ENCODE measurements around the gene RHBDL1.

Gene RHBDL1

GRCh38 chr16:724188-725040, 48.9 kb downstream of the RHBDL1 start:
- no peak for TF ChIP-seq EZH2 (IDR thresholded peaks at IDR 0.05; ENCODE audit: borderline replicate concordance, low read depth, low read length, severe bottlenecking)
- TF ChIP-seq CTCF (IDR thresholded peaks at IDR 0.05; ENCODE audit: borderline replicate concordance, extremely low read depth, low read length, poor library complexity, severe bottlenecking): no peak
- H4K20me1 ChIP-seq (ENCODE audit: insufficient read depth, low read length): peaks cover 35% of the 10 kb centered on the region
- no peaks in the 10 kb centered on the region for H3K36me3 ChIP-seq (ENCODE audit: insufficient read depth, low read length)
- H3K4me2 ChIP-seq (ENCODE audit: insufficient read depth, low read length): no peak overlapping the region
- no peak overlapping the region for H3K9ac ChIP-seq (ENCODE audit: low read depth, low read length)
- DNase-seq (no peak), ATAC-seq (ENCODE audit: insufficient read depth, low read depth) (no peak)
- peaks cover 43% of the 10 kb centered on the region for H3K4me1 ChIP-seq (ENCODE audit: insufficient read depth, low read length)
- H3K9me3 ChIP-seq (ENCODE audit: insufficient read depth, low read length, severe bottlenecking): no peaks in the 10 kb centered on the region
- H2AFZ ChIP-seq (ENCODE audit: low read depth, low read length): no peak overlapping the region
- H3K27me3 ChIP-seq (ENCODE audit: insufficient read depth, low read length, poor library complexity): peaks cover 6% of the 10 kb centered on the region
- H3K27ac ChIP-seq (ENCODE audit: low read length): no peak overlapping the region
- H3K4me3 ChIP-seq (ENCODE audit: low read depth in 1 of 2, low read length in 2 of 2): no peak overlapping the region
- no peaks in the 10 kb centered on the region for H3K79me2 ChIP-seq (ENCODE audit: insufficient read depth, low read length)

- H3K36me3 ChIP-seq (ENCODE audit: insufficient read depth, low read length): no peaks in the 10 kb centered on the region
- H3K4me1 ChIP-seq (ENCODE audit: insufficient read depth, low read length): peaks cover 37% of the 10 kb centered on the region
- TF ChIP-seq EZH2 (IDR thresholded peaks at IDR 0.05; ENCODE audit: borderline replicate concordance, low read depth, low read length, severe bottlenecking) (no peak), CTCF (IDR thresholded peaks at IDR 0.05; ENCODE audit: borderline replicate concordance, extremely low read depth, low read length, poor library complexity, severe bottlenecking) (no peak)
- no peak for DNase-seq
- H2AFZ ChIP-seq (ENCODE audit: low read depth, low read length): no peak overlapping the region
- peaks cover 6% of the 10 kb centered on the region for H3K27me3 ChIP-seq (ENCODE audit: insufficient read depth, low read length, poor library complexity)
- no peak overlapping the region for H3K4me2 ChIP-seq (ENCODE audit: insufficient read depth, low read length)
- H3K9ac ChIP-seq (ENCODE audit: low read depth, low read length): no peak overlapping the region
- H3K27ac ChIP-seq (ENCODE audit: low read length): no peak overlapping the region
- H3K9me3 ChIP-seq (ENCODE audit: insufficient read depth, low read length, severe bottlenecking): no peaks in the 10 kb centered on the region
- H3K4me3 ChIP-seq (ENCODE audit: low read depth in 1 of 2, low read length in 2 of 2): no peak overlapping the region
- ATAC-seq (ENCODE audit: insufficient read depth, low read depth): no peak
- no peaks in the 10 kb centered on the region for H3K79me2 ChIP-seq (ENCODE audit: insufficient read depth, low read length)
- peaks cover 32% of the 10 kb centered on the region for H4K20me1 ChIP-seq (ENCODE audit: insufficient read depth, low read length)
These were observed 49.5 kb downstream of the RHBDL1 start for GRCh38 chr16:725041-725376.

GRCh38 chr16:725463-726187, 50.2 kb downstream of the RHBDL1 start:
- ATAC-seq (ENCODE audit: insufficient read depth, low read depth): no peak
- Histone ChIP-seq H3K9ac (ENCODE audit: low read depth, low read length) (no peak overlapping the region), H3K4me1 (ENCODE audit: insufficient read depth, low read length) (peaks cover 30% of the 10 kb centered on the region), H3K9me3 (ENCODE audit: insufficient read depth, low read length, severe bottlenecking) (no peaks in the 10 kb centered on the region), H2AFZ (ENCODE audit: low read depth, low read length) (no peak overlapping the region), H3K4me2 (ENCODE audit: insufficient read depth, low read length) (no peak overlapping the region), H3K27ac (ENCODE audit: low read length) (no peak overlapping the region), H3K36me3 (ENCODE audit: insufficient read depth, low read length) (peaks cover 2% of the 10 kb centered on the region; the same call in 1 of the 2 replicates), H3K4me3 (ENCODE audit: low read depth in 1 of 2, low read length in 2 of 2) (no peak overlapping the region), H3K27me3 (ENCODE audit: insufficient read depth, low read length, poor library complexity) (peaks cover under 1% of the 10 kb centered on the region), H3K79me2 (ENCODE audit: insufficient read depth, low read length) (no peaks in the 10 kb centered on the region), H4K20me1 (ENCODE audit: insufficient read depth, low read length) (peaks cover 31% of the 10 kb centered on the region)
- TF ChIP-seq CTCF (IDR thresholded peaks at IDR 0.05; ENCODE audit: borderline replicate concordance, extremely low read depth, low read length, poor library complexity, severe bottlenecking): no peak
- no peak for TF ChIP-seq EZH2 (IDR thresholded peaks at IDR 0.05; ENCODE audit: borderline replicate concordance, low read depth, low read length, severe bottlenecking)
- DNase-seq: no peak
